Testis (tissue), 3 donors: Measurements from ENCODE around the gene PTRH1. TPM values are rescaled to one million over a fixed set of nuclear protein-coding genes. Genes with fewer than 3 reads are reported as not detected.

Source experiments
- DNase-seq: peaks from one replicate; pipeline ENCODE4 v3.0.0-alpha.2; 2019
- H3K27ac ChIP-seq, 2 donors: fragments of 200-600 bp; sonication (generic); one replicate each; pipeline ENCODE4 v1.5.1; 2019
- H3K27me3 ChIP-seq: fragments of 200-600 bp; sonication (generic); one replicate; pipeline ENCODE4 v1.5.1; 2019
- H3K36me3 ChIP-seq: fragments of 200-600 bp; sonication (generic); one replicate; pipeline ENCODE4 v1.5.1; 2017; ENCODE audit warnings: low read depth; ENCODE audit errors: missing control alignments
- H3K4me1 ChIP-seq: fragments of 200-600 bp; sonication (generic); one replicate; pipeline ENCODE4 v1.5.1; 2019
- H3K4me3 ChIP-seq, 2 donors: fragments of 200-600 bp; sonication (generic); one replicate each; pipeline ENCODE4 v1.5.1; 2017 to 2019
- H3K9me3 ChIP-seq: fragments of 200-600 bp; sonication (generic); one replicate; pipeline ENCODE4 v1.5.1; 2017
- POLR2A ChIP-seq: fragments of 450-650 bp; IDR thresholded peaks from one replicate; pipeline ENCODE4 v1.6.1; 2017; ENCODE audit warnings: antibody characterized with exemption, mild to moderate bottlenecking, moderate library complexity
- WGBS, 2 donors: methylation state at CpG; one replicate each; pipeline ENCODE4 v1.1.5; 2018; 5-methylcytosine and 5-hydroxymethylcytosine counted together
- intact Hi-C: fragments of 100-400 bp; cut with DNase I; formaldehyde crosslinking; loops from one replicate; pipeline ENCODE4 v1.15.1; 2023; ENCODE audit warnings: low total_unique reads
- polyA plus RNA-seq: library from polyadenylated mRNA; stranded (reverse); fragments of 350-450 nt; fragmentation: Illumina TruSeq; extraction: RNeasy Lipid Tissue Mini Kit (QIAGEN cat#74804); gene quantifications from one replicate; pipeline ENCODE4 v1.2.3, GENCODE V29; 2014; ENCODE audit warnings: low read depth, low replicate concordance; ENCODE audit not compliant: insufficient read depth
- total RNA-seq, 2 donors: library from RNA; depleted of rRNA; stranded (reverse); fragments of >200 nt; gene quantifications; one replicate each; pipeline ENCODE4 v1.2.3, GENCODE V29; 2016
- TF ChIP-seq, protein P1 (sequence below), 3 experiments: fragments of 450-650 bp in 2 of 3; fragments of 200-600 bp in 1 of 3; sonication (generic) in 1 of 3; IDR thresholded peaks; one replicate each; pipeline ENCODE4 v1.5.1; 2016 to 2019; ENCODE audit warnings: antibody characterized with exemption in 3 of 3, mild to moderate bottlenecking in 2 of 3, moderate library complexity in 1 of 3

The PTRH1 gene
- total and polyA plus RNA-seq, 3 donors from 2014 or later = 18.2 to 24.5 (median 19.0) TPM

DNA sequence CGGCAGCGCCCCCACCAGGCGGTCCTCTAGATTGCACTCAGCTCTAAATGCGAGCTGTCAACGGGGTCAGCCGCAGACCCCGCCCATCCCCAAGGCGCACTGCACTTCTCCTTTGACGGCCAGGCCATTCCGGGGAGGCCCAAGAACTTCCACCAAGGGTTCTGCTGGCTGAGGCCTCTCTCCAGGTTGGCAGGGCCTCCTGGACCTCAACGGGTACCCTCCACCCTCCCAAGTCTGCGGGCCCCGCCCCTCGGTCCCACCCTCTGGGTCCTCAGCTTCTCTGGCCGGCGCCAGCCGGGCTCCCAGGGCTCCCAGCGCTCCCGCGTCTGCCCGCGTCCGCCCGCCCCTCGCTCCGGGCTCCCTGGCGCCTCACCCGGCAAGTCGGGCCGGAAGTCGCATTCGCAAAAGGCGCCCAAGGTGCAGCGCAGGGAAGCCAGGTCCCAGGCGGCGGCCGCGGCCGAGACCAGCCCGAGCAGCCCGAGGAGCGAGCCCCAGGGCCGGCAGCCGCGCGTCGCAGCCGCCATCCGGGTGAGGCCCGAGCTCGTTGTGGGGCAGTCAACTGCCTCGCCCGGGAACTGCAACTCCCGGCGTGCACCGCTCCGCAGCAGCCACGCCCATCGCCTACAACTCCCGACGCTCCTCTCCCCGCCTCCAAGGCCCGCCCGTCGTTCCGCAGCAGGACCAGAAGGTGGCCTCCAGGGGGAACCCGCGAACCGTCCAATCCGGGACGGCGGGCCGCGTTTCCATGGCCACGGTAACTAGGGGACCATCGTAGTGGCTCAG lies 19.5 kb upstream of the PTRH1 start, which contains the start of gene TOR2A:
Gene TOR2A (minus strand): TSS at position 548 of the 783 bp plus-strand sequence. CDS start 24 bp downstream, at position 524.
- Histone ChIP-seq H3K4me3 (peak within 1 kb of the TSS; percentile 77 to 88), H3K27me3 (no peaks in the 10 kb centered on the region), H3K9me3 (no peaks in the 10 kb centered on the region), H3K4me1 (peaks cover 35% of the 10 kb centered on the region), H3K27ac (peak within 1 kb of the TSS; percentile 72 to 94), H3K36me3 (no peaks in the 10 kb centered on the region)
- intact Hi-C loops = loop anchor here (5.0 to 10.0 kb wide), 4 partner anchors 47 to 182 kb away; partner anchors contain the start of genes AK1 and ST6GALNAC4
- TF ChIP-seq, protein P1, sequence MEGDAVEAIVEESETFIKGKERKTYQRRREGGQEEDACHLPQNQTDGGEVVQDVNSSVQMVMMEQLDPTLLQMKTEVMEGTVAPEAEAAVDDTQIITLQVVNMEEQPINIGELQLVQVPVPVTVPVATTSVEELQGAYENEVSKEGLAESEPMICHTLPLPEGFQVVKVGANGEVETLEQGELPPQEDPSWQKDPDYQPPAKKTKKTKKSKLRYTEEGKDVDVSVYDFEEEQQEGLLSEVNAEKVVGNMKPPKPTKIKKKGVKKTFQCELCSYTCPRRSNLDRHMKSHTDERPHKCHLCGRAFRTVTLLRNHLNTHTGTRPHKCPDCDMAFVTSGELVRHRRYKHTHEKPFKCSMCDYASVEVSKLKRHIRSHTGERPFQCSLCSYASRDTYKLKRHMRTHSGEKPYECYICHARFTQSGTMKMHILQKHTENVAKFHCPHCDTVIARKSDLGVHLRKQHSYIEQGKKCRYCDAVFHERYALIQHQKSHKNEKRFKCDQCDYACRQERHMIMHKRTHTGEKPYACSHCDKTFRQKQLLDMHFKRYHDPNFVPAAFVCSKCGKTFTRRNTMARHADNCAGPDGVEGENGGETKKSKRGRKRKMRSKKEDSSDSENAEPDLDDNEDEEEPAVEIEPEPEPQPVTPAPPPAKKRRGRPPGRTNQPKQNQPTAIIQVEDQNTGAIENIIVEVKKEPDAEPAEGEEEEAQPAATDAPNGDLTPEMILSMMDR (IDR thresholded peaks at IDR 0.05) = peak; percentile 89 to 99 (median 98)
- TF ChIP-seq POLR2A = peak; percentile 20
- peak; percentile 98 for DNase-seq
- 0 to 1% methylated on average over 12 to 74 of the region's 76 CpGs for WGBS, 2 donors

DNA sequence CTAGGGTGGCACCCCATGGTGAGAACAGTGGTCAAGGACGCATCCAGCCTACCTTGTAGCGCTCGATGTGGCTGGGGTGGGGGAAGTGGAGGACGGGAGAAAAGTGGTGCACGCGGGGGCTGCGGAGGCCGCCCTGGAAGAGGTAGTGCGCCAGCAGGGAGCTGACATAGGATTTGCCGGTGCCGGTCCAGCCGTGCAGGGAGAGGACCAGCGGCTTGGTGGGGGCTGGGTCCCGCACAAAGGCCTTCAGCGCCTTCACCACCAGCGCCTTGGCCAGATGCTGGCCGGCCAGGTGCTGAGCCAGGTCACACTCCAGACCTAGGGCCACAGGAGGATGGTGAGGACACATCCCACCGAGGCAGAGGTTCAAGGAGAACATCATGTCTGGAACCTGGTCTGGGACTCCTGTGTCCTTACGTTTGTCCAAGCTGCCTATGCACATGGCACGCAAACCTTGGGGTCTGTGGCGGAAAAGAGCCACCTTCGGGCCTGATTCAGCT lies 18.8 kb upstream of the PTRH1 start:
- Histone ChIP-seq H3K9me3 (no peaks in the 10 kb centered on the region), H3K4me1 (peaks cover 35% of the 10 kb centered on the region), H3K27ac (peak overlapping the region; percentile 72 to 94), H3K4me3 (peak overlapping the region; percentile 77 to 88), H3K27me3 (no peaks in the 10 kb centered on the region), H3K36me3 (no peaks in the 10 kb centered on the region)
- TF ChIP-seq, protein P1 (IDR thresholded peaks at IDR 0.05) = no peak
- no peak for TF ChIP-seq POLR2A
- DNase-seq = no peak
- 12 to 48% methylated on average over 15 to 22 of the region's 22 CpGs for WGBS, 2 donors
- intact Hi-C loops = loop anchor here (5.0 to 10.0 kb wide), 2 partner anchors 141 to 142 kb away; partner anchors contain the start of gene AK1

DNA sequence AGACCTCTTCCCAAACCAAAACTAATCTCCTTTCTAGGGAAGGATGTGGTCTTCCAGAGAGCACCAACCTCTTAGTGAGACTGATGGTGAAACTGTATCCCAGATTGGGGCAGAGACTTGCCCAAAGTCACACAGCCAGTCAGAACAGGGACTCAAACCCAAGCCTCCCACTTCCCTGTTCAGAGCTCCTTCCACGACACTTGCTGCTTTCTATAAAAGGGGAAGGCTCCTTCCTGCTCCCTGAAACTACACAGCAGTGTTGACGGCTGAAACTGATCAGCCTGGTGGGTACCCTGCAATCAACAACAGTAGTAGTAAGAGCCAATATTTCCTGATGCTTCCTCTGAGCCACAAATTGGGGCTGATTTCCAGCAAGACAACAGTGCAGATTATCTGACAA lies 18.2 kb upstream of the PTRH1 start:
- peak overlapping the region in 1 of 2 donors; percentile 77 for H3K4me3 ChIP-seq
- H3K36me3 ChIP-seq = no peaks in the 10 kb centered on the region
- WGBS, 2 donors = 48 to 60% methylated on average over 2 of the region's 2 CpGs
- TF ChIP-seq, protein P1 (IDR thresholded peaks at IDR 0.05) = no peak
- TF ChIP-seq POLR2A = no peak
- DNase-seq = no peak
- intact Hi-C loops = loop anchor here (5.0 to 10.0 kb wide), 2 partner anchors 141 kb away; partner anchors contain the start of gene AK1
- H3K27me3 ChIP-seq = no peaks in the 10 kb centered on the region
- H3K4me1 ChIP-seq = peaks cover 35% of the 10 kb centered on the region
- peak overlapping the region in 1 of 2 donors; percentile 72 for H3K27ac ChIP-seq
- no peaks in the 10 kb centered on the region for H3K9me3 ChIP-seq

DNA sequence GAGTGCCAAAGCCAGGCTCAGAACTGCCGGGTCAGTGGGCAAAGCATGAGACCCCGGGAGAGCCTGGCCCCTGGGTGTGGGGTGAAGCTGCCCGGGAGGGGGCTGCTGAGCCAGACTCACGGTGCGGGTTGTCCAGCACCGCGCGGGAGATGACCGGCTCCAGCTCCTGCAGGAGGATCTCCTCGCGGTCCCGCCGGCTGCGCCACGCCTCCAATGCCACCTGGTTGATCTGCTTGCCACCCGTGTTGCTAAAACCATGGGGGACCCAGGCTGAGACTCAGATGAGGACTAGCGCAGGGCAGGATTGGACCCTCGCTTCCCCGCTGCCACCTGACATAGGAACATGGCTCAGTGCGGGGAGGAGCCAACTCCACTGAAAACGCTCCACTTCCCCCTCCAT lies 17.0 kb upstream of the PTRH1 start:
- 93 to 94% methylated on average over 12 to 21 of the region's 21 CpGs for WGBS, 2 donors
- Histone ChIP-seq H3K9me3 (no peaks in the 10 kb centered on the region), H3K36me3 (no peaks in the 10 kb centered on the region), H3K27ac (no peak overlapping the region), H3K4me3 (no peak overlapping the region), H3K4me1 (peaks cover 35% of the 10 kb centered on the region), H3K27me3 (no peaks in the 10 kb centered on the region)
- intact Hi-C loops = loop anchor here (5.0 to 10.0 kb wide), 2 partner anchors 140 to 142 kb away; partner anchors contain the start of gene AK1
- TF ChIP-seq, protein P1 (IDR thresholded peaks at IDR 0.05) = no peak
- no peak for TF ChIP-seq POLR2A
- DNase-seq = no peak
